Stomach (tissue), 4 donors: ENCODE data around the gene TNRC6C.
A peak's percentile ranks its signal among the peaks of the same experiment; 100 is the strongest.

Experiments used
- POLR2A ChIP-seq, 4 donors: fragments of 450-650 bp; IDR thresholded peaks; one replicate each; pipeline ENCODE4 v1.6.1; 2016; ENCODE audit warnings: antibody characterized with exemption in 4 of 4, control low read depth in 2 of 4, mild to moderate bottlenecking in 1 of 4, moderate library complexity in 1 of 4
- POLR2AphosphoS5 ChIP-seq, 3 donors: sonication (generic); formaldehyde crosslinking; IDR thresholded peaks; one replicate each; pipeline ENCODE4 v1.6.1; 2016; ENCODE audit warnings: antibody characterized with exemption in 3 of 3
- TF ChIP-seq, protein P1 (sequence below), 7 experiments: fragments of 450-650 bp in 4 of 7; fragments of 200-600 bp in 3 of 7; sonication (generic) in 3 of 7; IDR thresholded peaks; one replicate each; pipeline ENCODE4 v1.5.1; 2016 to 2019; ENCODE audit warnings: antibody characterized with exemption in 7 of 7, control low read depth in 2 of 7, mild to moderate bottlenecking in 1 of 7

DNA sequence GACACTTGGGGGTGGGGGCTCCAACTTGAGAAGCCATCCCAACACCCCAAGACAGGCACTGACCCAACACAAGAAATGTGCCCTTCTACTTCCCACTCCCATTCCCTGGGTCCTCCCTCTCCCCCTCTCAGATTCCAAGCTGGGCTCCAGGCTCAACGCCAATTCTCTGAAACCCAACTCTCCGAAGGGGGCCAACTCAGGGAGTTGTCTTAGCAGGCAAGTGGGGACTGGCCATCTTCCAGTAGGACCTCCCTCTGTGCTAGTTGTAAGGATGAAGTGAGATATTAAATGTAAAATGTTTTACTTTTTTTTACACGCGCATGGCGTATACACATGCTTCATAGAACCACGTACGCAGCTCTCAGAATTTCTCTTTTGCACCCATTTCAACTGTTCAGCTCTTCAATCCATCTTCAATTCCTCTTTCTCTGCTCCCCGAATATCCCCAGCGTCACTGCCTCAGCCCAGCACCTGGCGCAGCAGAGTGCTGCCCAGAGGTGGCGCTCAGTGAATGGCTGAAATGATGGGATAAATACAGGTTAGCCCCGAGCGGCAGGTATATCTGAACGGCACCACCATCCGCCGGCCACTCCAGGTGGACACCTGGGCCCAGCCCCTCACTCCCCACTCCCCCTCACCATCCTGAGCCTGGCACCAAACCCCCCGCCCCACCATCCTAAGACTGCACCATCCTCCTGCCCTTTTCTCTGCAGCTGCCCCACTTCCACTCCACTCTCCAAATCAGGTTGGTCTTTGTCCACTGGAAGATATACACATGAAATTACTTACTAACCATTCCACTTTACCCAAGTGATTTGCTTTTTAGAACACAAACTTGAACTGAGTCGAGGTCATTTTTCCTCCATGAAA lies 43.9 kb upstream of the TNRC6C start:
- TF ChIP-seq POLR2A (IDR thresholded peaks at IDR 0.05) = no peak
- TF ChIP-seq POLR2AphosphoS5 (IDR thresholded peaks at IDR 0.05) = no peak
- TF ChIP-seq, protein P1, sequence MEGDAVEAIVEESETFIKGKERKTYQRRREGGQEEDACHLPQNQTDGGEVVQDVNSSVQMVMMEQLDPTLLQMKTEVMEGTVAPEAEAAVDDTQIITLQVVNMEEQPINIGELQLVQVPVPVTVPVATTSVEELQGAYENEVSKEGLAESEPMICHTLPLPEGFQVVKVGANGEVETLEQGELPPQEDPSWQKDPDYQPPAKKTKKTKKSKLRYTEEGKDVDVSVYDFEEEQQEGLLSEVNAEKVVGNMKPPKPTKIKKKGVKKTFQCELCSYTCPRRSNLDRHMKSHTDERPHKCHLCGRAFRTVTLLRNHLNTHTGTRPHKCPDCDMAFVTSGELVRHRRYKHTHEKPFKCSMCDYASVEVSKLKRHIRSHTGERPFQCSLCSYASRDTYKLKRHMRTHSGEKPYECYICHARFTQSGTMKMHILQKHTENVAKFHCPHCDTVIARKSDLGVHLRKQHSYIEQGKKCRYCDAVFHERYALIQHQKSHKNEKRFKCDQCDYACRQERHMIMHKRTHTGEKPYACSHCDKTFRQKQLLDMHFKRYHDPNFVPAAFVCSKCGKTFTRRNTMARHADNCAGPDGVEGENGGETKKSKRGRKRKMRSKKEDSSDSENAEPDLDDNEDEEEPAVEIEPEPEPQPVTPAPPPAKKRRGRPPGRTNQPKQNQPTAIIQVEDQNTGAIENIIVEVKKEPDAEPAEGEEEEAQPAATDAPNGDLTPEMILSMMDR (IDR thresholded peaks at IDR 0.05) = peak in 1 of 7 experiments; percentile 19
